Common myeloid progenitor, CD34-positive (primary cell): ENCODE data around the gene ADAM10.

Experiments
- CTCF ChIA-PET: fragments of 350-600 bp; sonication (Branson Sonifier 250); formaldehyde crosslinking; loops from one replicate; lab custom pipeline; 2021; ENCODE audit warnings: antibody characterized with exemption; lab: Charles Lee
- POLR2A ChIA-PET: fragments of 350-600 bp; sonication (Branson Sonifier 250); formaldehyde crosslinking; loops from one replicate; lab custom pipeline; 2021; ENCODE audit warnings: antibody characterized with exemption; lab: Charles Lee
- DNase-seq, 3 donors: peaks; one replicate each; pipeline versions ENCODE4 v3.0.0 to v3.0.0-alpha.2; 2013
- H3K27ac ChIP-seq, 2 experiments: 1 replicate in 1 of 2; 2 replicates in 1 of 2; pipeline ENCODE4 v1.7.0; 2013; ENCODE audit warnings: inconsistent platforms in 2 of 2, low read length in 2 of 2, mild to moderate bottlenecking in 2 of 2, low read depth in 1 of 2, moderate library complexity in 1 of 2; ENCODE audit not compliant: severe bottlenecking in 2 of 2, insufficient read depth in 1 of 2, poor library complexity in 1 of 2
- H3K27me3 ChIP-seq, 5 experiments: replicated peaks in 2 of 5; 1 replicate in 3 of 5; 2 replicates in 2 of 5; pipeline versions ENCODE4 v1.6.1 to v1.7.0; 2013; ENCODE audit warnings: low read length in 4 of 5, mild to moderate bottlenecking in 2 of 5, moderate library complexity in 2 of 5, inconsistent platforms in 1 of 5; ENCODE audit not compliant: insufficient read depth in 5 of 5, control insufficient read depth in 4 of 5
- H3K36me3 ChIP-seq, 4 experiments: 1 replicate in 2 of 4; 2 replicates in 2 of 4; pipeline versions ENCODE4 v1.6.1 to v1.7.0; 2013; ENCODE audit warnings: low read length in 3 of 4, control low read depth in 1 of 4, mild to moderate bottlenecking in 1 of 4; ENCODE audit not compliant: control insufficient read depth in 4 of 4, insufficient read depth in 4 of 4
- H3K4me1 ChIP-seq, 4 experiments: 1 replicate in 3 of 4; 2 replicates in 1 of 4; pipeline versions ENCODE4 v1.6.1 to v1.7.1; 2013; ENCODE audit warnings: low read length in 3 of 4, mild to moderate bottlenecking in 3 of 4, control low read depth in 1 of 4, inconsistent platforms in 1 of 4, moderate library complexity in 1 of 4; ENCODE audit not compliant: control insufficient read depth in 4 of 4, insufficient read depth in 4 of 4; ENCODE audit errors: control extremely low read depth in 1 of 4
- H3K4me3 ChIP-seq, 7 experiments: 1 replicate in 4 of 7; 2 replicates in 3 of 7; pipeline versions ENCODE4 v1.5.1 to v1.7.0; 2013; ENCODE audit warnings: mild to moderate bottlenecking in 7 of 7, low read length in 6 of 7, moderate library complexity in 6 of 7, inconsistent platforms in 2 of 7, low read depth in 2 of 7, control low read depth in 1 of 7; ENCODE audit not compliant: insufficient read depth in 4 of 7, control insufficient read depth in 1 of 7; ENCODE audit errors: extremely low read depth in 1 of 7
- H3K9me3 ChIP-seq, 5 experiments: 1 replicate in 4 of 5; 2 replicates in 1 of 5; pipeline versions ENCODE4 v1.6.1 to v1.7.1; 2013; ENCODE audit warnings: low read length in 4 of 5, mild to moderate bottlenecking in 2 of 5, inconsistent platforms in 1 of 5, low read depth in 1 of 5, moderate library complexity in 1 of 5; ENCODE audit not compliant: control insufficient read depth in 4 of 5, insufficient read depth in 2 of 5; ENCODE audit errors: control extremely low read depth in 1 of 5
- WGBS: methylation state at CpG from one replicate; pipeline ENCODE4 v1.1.5; 2013; ENCODE audit not compliant: insufficient coverage; 5-methylcytosine and 5-hydroxymethylcytosine counted together

The ADAM10 gene

DNA sequence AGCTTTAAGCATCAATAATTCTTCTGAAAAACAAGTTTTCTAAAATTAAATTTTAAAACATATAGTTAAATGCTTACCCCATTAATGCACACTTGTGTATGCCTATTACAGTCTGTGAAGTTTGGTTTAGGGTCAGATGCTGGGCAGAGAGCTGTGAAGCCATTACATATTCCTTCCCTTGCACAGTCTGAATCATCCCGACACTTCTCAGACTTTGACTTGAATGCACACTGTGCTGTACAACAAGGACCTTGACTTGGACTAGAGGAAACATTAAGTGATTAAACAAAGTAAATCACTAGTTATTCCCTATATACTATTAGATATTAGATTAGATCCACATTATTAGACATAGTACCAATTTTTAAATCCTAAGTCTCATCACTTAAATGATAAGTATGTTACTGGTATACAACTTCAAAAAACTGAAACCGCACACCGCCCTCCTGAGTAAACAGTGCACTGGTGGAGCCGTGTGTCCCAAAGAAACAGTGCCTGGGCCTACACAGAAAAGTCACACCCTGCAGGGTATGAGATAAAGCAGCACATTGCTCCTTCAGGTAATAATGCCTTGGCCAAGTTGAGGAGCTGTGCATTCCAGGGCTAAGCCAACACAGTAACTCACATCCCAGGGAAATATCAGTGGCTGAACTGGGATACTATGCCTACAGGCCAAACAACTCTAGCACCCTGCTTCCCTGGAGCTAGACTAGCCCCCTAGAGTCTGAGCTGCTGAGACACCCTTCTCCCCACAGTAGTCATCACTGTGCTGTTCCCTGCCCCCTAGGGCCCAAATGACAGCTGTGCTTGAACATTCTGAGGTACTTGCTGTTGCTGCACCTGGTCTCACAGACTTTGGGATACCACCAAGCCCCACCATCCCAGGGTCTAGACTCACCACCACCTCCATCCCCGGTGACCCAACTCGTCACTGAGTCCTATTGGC, 137.5 kb downstream of the ADAM10 start:
- WGBS: 100% methylated on average over 5 of the region's 6 CpGs
- Histone ChIP-seq H3K36me3 (peaks cover 12 to 56% (median 33%) of the 10 kb centered on the region in 4 experiments), H3K27ac (no peak overlapping the region), H3K4me3 (no peak overlapping the region), H3K4me1 (no peaks in the 10 kb centered on the region), H3K9me3 (peaks cover 6 to 22% (median 15%) of the 10 kb centered on the region in 5 experiments), H3K27me3 (no peaks in the 10 kb centered on the region)
- ChIA-PET CTCF (no interaction called here), POLR2A (no interaction called here)
- no peak for DNase-seq

DNA sequence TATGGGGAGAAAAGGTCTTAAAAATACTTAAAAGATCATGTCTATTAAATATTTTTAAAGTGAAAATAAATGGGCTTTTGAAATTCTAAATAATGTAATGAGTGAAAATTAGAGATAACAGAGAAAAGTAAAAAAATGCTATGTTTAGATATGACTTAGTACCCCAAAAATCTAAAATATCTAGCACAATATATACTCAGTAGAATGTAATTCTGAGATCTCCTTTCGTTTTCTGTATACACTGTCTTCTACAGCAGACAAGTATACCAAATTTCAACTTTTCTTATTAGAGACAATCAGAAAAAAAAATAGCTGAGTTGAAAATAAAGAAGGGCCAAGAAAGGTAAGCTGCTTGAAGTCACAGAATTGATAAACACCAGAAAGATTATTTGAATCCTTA, 140.8 kb downstream of the ADAM10 start:
- DNase-seq: no peak
- Histone ChIP-seq H3K36me3 (peaks cover 4 to 55% (median 29%) of the 10 kb centered on the region in 4 experiments), H3K27me3 (no peaks in the 10 kb centered on the region), H3K4me1 (no peaks in the 10 kb centered on the region), H3K4me3 (no peak overlapping the region), H3K27ac (no peak overlapping the region), H3K9me3 (peaks cover 0 to 3% (median 2%) of the 10 kb centered on the region in 5 experiments)
- no CpG with 5 or more reads among the region's 1 CpG for WGBS
- ChIA-PET POLR2A (no interaction called here), CTCF (no interaction called here)

DNA sequence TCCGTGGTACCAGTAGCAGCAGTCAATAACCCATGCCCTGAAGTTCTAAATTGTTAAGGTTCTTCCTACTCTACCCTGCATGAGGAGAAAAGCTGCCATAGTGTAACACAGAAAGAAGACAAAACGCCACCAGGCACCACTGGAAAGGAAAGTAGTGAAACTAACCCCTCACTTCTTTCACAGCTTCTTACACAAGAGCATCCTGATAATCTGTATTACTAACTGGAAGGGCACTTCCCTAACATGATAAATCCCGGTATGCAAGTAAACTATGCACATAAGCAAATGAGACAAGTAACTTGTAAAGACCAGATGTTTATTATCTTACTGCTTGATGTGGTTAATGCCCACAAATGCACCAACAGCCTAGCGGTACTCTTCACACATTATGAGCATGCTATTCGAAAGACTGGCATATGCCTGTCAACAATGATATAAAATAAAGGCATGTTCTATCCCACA, 141.3 kb downstream of the ADAM10 start:
- H3K4me3 ChIP-seq: no peak overlapping the region
- ChIA-PET POLR2A (no interaction called here), CTCF (no interaction called here)
- peaks cover 7 to 56% (median 32%) of the 10 kb centered on the region in 4 experiments for H3K36me3 ChIP-seq
- DNase-seq: peak in 2 of 3 donors; percentile 44 to 64
- 94% methylated on average over 3 of the region's 5 CpGs for WGBS
- H3K9me3 ChIP-seq: peaks cover 0 to 2% (median 0%) of the 10 kb centered on the region in 5 experiments
- H3K4me1 ChIP-seq: no peaks in the 10 kb centered on the region
- no peaks in the 10 kb centered on the region for H3K27me3 ChIP-seq
- no peak overlapping the region for H3K27ac ChIP-seq

DNA sequence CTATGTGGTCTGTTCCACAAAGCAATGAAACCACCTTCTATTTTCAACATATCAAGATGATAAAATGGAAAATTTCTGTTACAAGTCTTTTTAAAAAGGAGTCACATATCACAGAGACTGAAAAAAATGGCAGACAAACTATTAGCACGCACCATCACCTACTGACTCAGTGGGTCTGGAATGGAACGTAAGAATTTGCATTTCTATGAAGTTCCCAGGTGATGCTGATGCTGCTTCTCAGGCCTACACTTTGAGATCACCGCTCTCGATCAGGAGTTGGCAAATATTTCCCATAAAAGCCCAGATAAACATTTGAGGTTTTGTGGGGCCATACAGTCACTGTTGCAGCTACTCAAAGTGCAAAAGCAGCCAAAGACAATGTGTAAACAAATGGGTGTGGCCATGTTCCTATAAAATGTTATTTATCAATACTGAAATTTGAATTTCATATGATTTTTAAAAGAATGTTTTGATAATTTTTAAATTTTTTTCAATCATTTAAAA, 142.9 kb downstream of the ADAM10 start:
- no peak for DNase-seq
- H3K9me3 ChIP-seq: no peaks in the 10 kb centered on the region
- H3K4me1 ChIP-seq: no peaks in the 10 kb centered on the region
- H3K36me3 ChIP-seq: peaks cover 13 to 51% (median 27%) of the 10 kb centered on the region in 4 experiments
- POLR2A ChIA-PET: no interaction called here
- no peak overlapping the region for H3K27ac ChIP-seq
- H3K27me3 ChIP-seq: no peaks in the 10 kb centered on the region
- WGBS: 100% methylated on average over 2 of the region's 4 CpGs
- H3K4me3 ChIP-seq: no peak overlapping the region
- CTCF ChIA-PET: no interaction called here

DNA sequence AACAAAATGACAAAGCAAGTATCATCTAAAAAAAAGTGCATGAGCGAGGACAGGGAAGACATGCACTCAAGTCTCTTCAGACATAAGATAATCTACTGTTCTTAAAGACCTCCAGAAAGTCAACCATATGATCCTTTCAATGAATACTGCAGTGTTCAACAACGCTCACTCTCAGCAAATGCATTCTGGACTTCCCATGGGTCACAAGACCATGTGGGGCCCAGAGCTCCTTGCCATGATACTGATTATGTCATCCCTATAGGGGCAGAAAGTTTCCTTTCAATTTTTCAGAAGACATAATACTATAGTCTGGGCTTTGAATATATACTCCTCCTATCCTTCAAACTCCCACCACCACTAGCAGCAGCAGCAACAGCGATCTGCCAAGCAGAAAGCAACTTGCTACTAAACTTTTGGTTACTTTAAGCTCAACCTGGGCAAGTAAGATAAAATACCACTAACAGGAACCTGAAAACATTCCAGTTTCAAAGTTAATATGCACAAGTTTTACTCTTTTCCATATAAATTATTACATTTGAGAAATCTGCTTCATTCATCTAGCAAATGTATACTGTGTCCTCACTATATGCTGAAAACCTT, 143.5 kb downstream of the ADAM10 start:
- Histone ChIP-seq H3K27ac (no peak overlapping the region), H3K36me3 (peaks cover 15 to 53% (median 28%) of the 10 kb centered on the region in 4 experiments), H3K4me1 (no peaks in the 10 kb centered on the region), H3K27me3 (no peaks in the 10 kb centered on the region), H3K4me3 (no peak overlapping the region), H3K9me3 (peaks cover 0 to 3% (median 0%) of the 10 kb centered on the region in 5 experiments)
- peak in 2 of 3 donors; percentile 34 to 63 for DNase-seq
- CTCF ChIA-PET: no interaction called here
- POLR2A ChIA-PET: no interaction called here
- WGBS: 85% methylated on average over 3 of the region's 3 CpGs

DNA sequence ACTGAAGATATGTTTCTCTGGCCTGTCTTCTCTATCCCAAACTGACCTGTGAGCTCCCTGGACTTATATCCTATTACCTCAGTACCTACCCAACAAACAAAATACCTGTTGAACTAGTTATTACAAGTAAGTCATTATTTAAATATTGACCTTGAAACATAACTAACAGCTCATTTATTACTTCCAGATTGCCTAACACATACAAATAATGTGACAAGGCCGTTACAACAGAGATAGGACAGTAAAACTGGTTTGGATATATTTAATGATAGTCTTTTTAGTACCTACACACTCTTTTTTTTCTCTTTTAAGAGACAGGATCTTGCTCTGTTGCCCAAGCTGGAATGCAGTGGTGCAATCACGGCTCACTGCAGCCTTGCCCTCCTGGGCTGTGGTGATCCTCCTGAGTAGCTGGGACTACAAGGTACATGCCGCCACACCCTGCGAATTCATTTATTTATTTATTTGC, 145.0 kb downstream of the ADAM10 start:
- H3K36me3 ChIP-seq: peaks cover 10 to 42% (median 21%) of the 10 kb centered on the region in 4 experiments

More for the DNA sequence above, 145.0 kb downstream of the ADAM10 start:
- H3K9me3 ChIP-seq: peaks cover 0 to 4% (median 0%) of the 10 kb centered on the region in 5 experiments
- H3K4me3 ChIP-seq: no peak overlapping the region
- no peak for DNase-seq
- 92% methylated on average over 3 of the region's 4 CpGs for WGBS
- H3K27me3 ChIP-seq: no peaks in the 10 kb centered on the region
- H3K4me1 ChIP-seq: no peaks in the 10 kb centered on the region
- CTCF ChIA-PET: interaction anchor here (1.3 kb wide), 1 partner anchor 331 kb away, joined by 3 read pairs; no protein-coding TSS in a partner anchor
- no peak overlapping the region for H3K27ac ChIP-seq
- POLR2A ChIA-PET: no interaction called here
